Sigmoid colon (tissue), 4 donors: ENCODE data around the gene GPR158.

Experiments used
- POLR2AphosphoS5 ChIP-seq, 4 donors: sonication (generic); formaldehyde crosslinking; IDR thresholded peaks; one replicate each; pipeline ENCODE4 v1.6.1; 2017; ENCODE audit warnings: antibody characterized with exemption in 4 of 4
- TF ChIP-seq, protein P1 (sequence below), 4 experiments: fragments of 450-650 bp in 3 of 4; fragments of 200-600 bp in 1 of 4; IDR thresholded peaks; one replicate each; pipeline ENCODE4 v1.5.1; 2016 to 2019; ENCODE audit warnings: antibody characterized with exemption in 4 of 4, mild to moderate bottlenecking in 3 of 4, moderate library complexity in 2 of 4

DNA sequence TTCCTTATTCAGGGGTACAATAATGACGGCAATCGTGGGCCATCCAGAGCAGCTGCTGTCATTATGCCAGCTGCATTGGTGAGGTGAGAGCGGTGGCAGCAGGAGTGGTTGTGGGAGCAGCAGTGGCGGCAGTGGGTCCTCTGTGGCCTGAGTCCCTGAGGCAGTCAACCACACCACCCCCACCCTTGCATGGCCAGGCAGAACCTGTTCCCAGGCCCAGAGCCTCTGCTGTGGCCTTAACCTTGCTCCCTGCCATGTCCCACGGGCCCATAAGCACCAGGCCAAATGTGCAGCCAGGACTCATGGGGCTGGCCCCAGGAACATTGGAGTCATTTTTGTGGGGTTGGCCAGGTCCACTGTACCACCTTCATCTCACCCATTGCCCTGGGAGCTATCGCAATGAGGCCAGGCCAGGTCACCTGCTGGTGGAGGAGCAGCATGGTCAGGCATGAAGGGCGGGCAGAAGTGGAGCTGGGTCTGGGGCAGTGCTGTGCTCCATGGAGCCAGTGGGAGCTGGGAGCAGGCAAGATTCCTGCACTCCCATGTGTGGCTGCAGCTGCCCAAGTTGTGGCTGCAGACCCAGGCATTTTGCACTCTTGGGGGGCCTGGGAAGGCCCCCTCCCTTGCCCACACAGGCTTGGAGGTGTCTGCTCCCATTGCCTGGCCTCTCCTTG, 213.5 kb downstream of the GPR158 start:
- TF ChIP-seq, protein P1, sequence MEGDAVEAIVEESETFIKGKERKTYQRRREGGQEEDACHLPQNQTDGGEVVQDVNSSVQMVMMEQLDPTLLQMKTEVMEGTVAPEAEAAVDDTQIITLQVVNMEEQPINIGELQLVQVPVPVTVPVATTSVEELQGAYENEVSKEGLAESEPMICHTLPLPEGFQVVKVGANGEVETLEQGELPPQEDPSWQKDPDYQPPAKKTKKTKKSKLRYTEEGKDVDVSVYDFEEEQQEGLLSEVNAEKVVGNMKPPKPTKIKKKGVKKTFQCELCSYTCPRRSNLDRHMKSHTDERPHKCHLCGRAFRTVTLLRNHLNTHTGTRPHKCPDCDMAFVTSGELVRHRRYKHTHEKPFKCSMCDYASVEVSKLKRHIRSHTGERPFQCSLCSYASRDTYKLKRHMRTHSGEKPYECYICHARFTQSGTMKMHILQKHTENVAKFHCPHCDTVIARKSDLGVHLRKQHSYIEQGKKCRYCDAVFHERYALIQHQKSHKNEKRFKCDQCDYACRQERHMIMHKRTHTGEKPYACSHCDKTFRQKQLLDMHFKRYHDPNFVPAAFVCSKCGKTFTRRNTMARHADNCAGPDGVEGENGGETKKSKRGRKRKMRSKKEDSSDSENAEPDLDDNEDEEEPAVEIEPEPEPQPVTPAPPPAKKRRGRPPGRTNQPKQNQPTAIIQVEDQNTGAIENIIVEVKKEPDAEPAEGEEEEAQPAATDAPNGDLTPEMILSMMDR (IDR thresholded peaks at IDR 0.05), result no peak
- TF ChIP-seq POLR2AphosphoS5 (IDR thresholded peaks at IDR 0.05), result no peak
